Astrocyte of the spinal cord (primary cell): Measurements from ENCODE around the gene SCMH1.

Experiments
- DNase-seq: peaks from one replicate; pipeline ENCODE4 v3.0.0; 2011; ENCODE audit warnings: low read depth, low spot score
- H3K4me3 ChIP-seq: 2 replicates; pipeline ENCODE4 v1.5.1; 2011; ENCODE audit warnings: low read depth, mild to moderate bottlenecking, low read length, moderate library complexity
- CTCF ChIP-seq: IDR thresholded peaks from 2 replicates; pipeline ENCODE4 v1.5.1; 2012; ENCODE audit warnings: low read depth, mild to moderate bottlenecking, low read length, inconsistent platforms
- in situ Hi-C: cut with HindIII; loops from 2 replicates; pipeline ENCODE4 v1.10.0; 2017; ENCODE audit warnings: low sequenced_read_pairs

Gene SCMH1

DNA sequence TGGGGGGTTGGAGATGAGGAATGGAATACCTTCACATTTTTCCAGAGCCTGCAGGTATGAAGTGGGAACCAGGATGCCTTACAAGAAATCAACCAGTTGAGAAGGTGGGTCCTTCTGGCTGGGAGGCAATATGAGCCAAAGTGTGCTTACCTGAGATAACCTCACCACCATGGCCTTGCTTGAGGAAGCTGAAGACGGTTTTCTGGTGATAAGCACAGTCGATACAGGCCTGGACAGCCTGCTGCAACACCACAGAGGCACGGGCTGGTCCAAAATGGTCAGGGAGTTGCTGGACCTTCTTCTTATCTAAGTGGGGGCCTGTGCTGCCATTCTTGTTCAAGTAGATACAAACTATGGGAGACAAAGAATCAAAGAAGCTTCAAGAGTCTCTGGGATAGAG is 193.6 kb downstream of the SCMH1 start:
- no peak for TF ChIP-seq CTCF
- DNase-seq = no peak
- in situ Hi-C loops = no loop called here
- H3K4me3 ChIP-seq = no peak overlapping the region

DNA sequence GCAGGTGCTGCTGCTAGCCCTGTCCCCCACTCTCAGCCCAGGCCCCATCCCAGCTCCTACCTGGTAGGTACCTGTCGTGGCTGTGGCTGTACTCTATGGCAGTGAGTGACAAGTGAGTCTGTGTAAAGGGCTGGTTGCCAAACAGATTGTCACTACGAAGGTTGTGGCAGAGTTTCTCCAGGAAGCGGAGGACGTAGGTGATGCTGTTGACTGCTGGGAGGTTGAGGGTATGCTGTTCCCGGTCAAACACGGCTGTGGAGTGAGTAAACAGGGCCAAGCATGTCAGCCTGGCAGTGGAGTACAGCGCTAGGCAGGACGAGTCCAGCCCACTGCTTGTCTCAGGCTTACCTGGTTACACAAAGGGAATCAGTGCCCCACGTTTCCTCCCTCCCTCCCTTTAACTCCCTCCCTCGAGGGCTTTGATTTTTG is 195.7 kb downstream of the SCMH1 start:
- in situ Hi-C loops = no loop called here
- no peak overlapping the region for H3K4me3 ChIP-seq
- no peak for DNase-seq
- TF ChIP-seq CTCF = no peak

DNA sequence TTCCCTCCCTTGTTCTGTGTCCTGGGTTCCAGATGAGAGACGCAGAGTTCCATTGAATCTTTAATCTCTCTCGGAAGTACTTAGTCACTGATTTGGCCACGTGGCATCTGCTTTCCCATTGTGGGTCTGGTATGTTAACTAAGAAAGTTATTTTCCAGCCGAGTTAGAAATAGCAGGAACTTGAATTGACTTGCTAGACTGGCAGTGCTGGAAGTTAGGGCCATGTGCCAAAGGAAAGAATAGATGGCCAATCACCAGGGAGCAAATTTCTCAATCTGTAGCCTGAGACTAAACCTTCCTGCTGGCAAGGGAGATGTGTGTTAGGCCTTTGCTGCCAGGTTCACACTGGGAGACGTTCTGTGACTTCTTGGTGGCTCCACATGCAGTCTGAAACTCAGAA is 196.4 kb downstream of the SCMH1 start:
- peak; percentile 74 for DNase-seq
- H3K4me3 ChIP-seq = no peak overlapping the region
- no peak for TF ChIP-seq CTCF
- in situ Hi-C loops = no loop called here

DNA sequence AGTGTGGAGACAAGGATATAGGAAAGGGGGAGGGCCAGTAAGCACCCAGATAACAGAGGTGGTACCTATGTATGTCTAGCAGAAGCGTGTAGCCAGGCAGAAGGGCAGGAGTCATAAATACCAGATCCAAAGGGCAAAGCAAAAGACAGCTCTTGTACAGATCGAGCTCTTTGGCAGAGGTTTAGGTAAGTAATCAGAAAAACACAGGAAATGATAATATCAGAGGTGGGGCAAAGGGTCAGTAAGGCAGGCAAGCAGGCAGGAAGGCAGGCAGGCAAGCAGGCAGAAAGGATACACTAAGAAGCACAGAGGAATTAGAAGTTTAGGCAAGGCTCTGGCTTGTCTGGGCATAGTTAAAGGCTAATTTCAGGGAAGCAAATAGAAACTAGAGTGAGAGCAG is 197.9 kb downstream of the SCMH1 start:
- no peak for DNase-seq
- no peak overlapping the region for H3K4me3 ChIP-seq
- in situ Hi-C loops = no loop called here
- TF ChIP-seq CTCF = no peak

DNA sequence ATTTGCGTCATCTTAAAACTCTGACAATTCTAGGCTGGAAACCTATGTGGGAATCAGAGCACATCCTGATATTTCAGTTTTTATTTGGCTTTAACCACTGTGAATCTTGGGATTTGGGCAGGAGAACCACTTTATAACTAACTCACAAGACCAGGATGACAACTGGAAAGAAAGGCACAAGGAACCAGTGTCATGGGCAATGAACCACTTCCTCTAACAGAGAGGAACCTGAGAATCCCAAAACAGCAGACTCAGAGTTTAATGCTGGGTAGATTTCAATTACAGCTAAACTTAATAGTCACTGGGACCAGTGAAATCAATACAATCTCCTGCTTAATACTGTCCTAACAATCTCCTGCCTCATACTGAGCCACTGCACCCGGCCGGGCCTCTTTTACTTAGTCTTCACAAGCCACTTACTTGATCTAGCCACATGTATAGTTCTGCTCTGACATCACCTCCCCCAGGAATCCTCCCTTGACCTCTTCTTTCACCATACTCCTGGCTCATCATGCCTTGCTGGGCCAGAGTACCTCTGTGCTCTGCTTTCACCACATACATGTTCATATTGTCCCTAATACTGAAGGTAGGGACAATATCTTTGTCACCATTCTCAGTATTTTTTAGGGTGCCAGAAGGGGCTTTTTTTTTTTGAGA is 200.4 kb downstream of the SCMH1 start:
- H3K4me3 ChIP-seq = no peak overlapping the region
- TF ChIP-seq CTCF = no peak
- in situ Hi-C loops = no loop called here
- DNase-seq = no peak

GRCh38 chr1:41038110-41038509 is 204.0 kb downstream of the SCMH1 start:
- no peak overlapping the region for H3K4me3 ChIP-seq
- peak; percentile 30 for TF ChIP-seq CTCF
- no peak for DNase-seq
- in situ Hi-C loops = no loop called here
